ENCODE measurements around the gene IL17RA.

DNA sequence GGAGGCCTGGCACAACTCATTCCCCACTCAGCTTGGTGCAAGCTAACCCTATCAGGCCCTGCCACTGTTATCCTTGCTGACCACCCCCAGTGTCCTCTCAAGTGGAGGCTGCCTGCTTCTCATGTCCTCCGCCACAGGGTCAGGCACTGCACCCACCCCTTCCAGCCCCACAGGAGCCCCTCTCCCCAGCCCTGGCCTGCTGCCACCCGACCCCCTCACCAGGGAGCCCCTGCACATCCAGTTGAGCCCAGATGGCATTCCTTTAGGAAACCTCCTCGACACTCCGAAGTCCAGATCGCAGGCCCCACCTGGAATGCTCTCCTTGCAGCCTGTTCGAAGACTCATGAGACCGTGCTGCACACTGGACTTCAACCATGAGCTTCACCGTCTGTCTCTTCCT is 28.0 kb upstream of the IL17RA start:
- TF ChIP-seq CTCF (IDR thresholded peaks at IDR 0.05; ENCODE audit: extremely low read depth in 1 of 2, insufficient read depth in 1 of 2, low read depth in 1 of 2, low read length in 2 of 2) (no peak), JUN (IDR thresholded peaks at IDR 0.05; ENCODE audit: borderline replicate concordance, insufficient read depth, insufficient read length, low read depth) (no peak)
- TF ChIP-seq, protein P1, sequence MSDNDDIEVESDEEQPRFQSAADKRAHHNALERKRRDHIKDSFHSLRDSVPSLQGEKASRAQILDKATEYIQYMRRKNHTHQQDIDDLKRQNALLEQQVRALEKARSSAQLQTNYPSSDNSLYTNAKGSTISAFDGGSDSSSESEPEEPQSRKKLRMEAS (IDR thresholded peaks at IDR 0.05; ENCODE audit: insufficient read depth, insufficient read length) = no peak
